ENCODE results near the gene FKBP2. TPM values are rescaled to one million over a fixed set of nuclear protein-coding genes. Genes with fewer than 3 reads are reported as not detected.

Gene FKBP2
- total and polyA plus RNA-seq, 2 of the 4 experiments (the other 2 are of a cell fraction) = 36.2 to 76.4 TPM

- ATAC-seq (ENCODE audit: low read depth) (no peak), DNase-seq (no peak)
- Histone ChIP-seq H2BK120ac (ENCODE audit: low read depth, low read length) (no peak overlapping the region), H3K27me3 (ENCODE audit: control insufficient read depth, insufficient read depth, low read length) (no peaks in the 10 kb centered on the region), H2AK5ac (ENCODE audit: low read depth, low read length) (no peak overlapping the region), H3K79me1 (ENCODE audit: low read depth in 1 of 2, low read length in 2 of 2) (peaks cover 0 to 20% of the 10 kb centered on the region in 2 experiments; a peak in 2 of 4 replicates), H2BK15ac (ENCODE audit: low read depth, low read length) (no peak overlapping the region), H2BK20ac (ENCODE audit: low read depth, low read length) (no peak overlapping the region), H3K4me3 (ENCODE audit: insufficient read depth, low read depth, low read length) (no peak overlapping the region), H3K9ac (ENCODE audit: low read depth, low read length) (no peak overlapping the region), H3K36me3 (ENCODE audit: control insufficient read depth, insufficient read depth, low read length) (peaks cover 17% of the 10 kb centered on the region), H2AK9ac (replicated peaks; ENCODE audit: low read depth, low read length, poor library complexity) (no peak overlapping the region), H3K56ac (ENCODE audit: extremely low read depth, insufficient read depth, low read length) (no peak overlapping the region), H2AFZ (replicated peaks; ENCODE audit: low read length, poor library complexity) (no peak overlapping the region), H4K5ac (ENCODE audit: low read depth, low read length) (no peak overlapping the region), H3K4me2 (ENCODE audit: low read depth, low read length) (no peak overlapping the region), H3K4ac (ENCODE audit: low read depth, low read length) (no peak overlapping the region), H3K9me1 (ENCODE audit: insufficient read depth, low read length) (no peaks in the 10 kb centered on the region; the same call in 1 of the 2 replicates), H4K20me1 (ENCODE audit: insufficient read depth, low read length) (peaks cover 4% of the 10 kb centered on the region; the same call in 1 of the 2 replicates), H3K23ac (ENCODE audit: low read depth, low read length) (no peak overlapping the region), H3K18ac (ENCODE audit: low read depth, low read length) (no peak overlapping the region), H4K91ac (ENCODE audit: insufficient read depth, low read depth, low read length) (no peak overlapping the region), H2BK5ac (ENCODE audit: low read depth, low read length, poor library complexity, severe bottlenecking) (no peak overlapping the region), H3K14ac (replicated peaks; ENCODE audit: low read depth, low read length) (no peak overlapping the region), H3K9me3 (ENCODE audit: control insufficient read depth, insufficient read depth, low read length) (no peaks in the 10 kb centered on the region), H3K4me1 (ENCODE audit: control insufficient read depth, insufficient read depth, low read length) (peaks cover 10% of the 10 kb centered on the region), H4K8ac (ENCODE audit: low read depth in 2 of 2, low read length in 2 of 2) (no peak overlapping the region), H3K27ac (ENCODE audit: insufficient read depth, low read length) (no peak overlapping the region)
- in situ Hi-C loops (cut with MboI; ENCODE audit: low sequenced_read_pairs) (no loop called here), intact Hi-C loops (cut with micrococcal nuclease) (loop anchor here (10.0 kb wide), 1 partner anchor 445 kb away; no protein-coding TSS in a partner anchor), dilution Hi-C loops (cut with HindIII; ENCODE audit: low sequenced_read_pairs, unreplicated experiment) (no loop called here)
- no peak for TF ChIP-seq MAZ (IDR thresholded peaks at IDR 0.05; ENCODE audit: borderline replicate concordance, low read depth, low read length)
- TF ChIP-seq BHLHE40 (IDR thresholded peaks at IDR 0.05; ENCODE audit: low read depth, low read length) = no peak
- TF ChIP-seq CHD1 (IDR thresholded peaks at IDR 0.05; ENCODE audit: low read depth, low read length) = no peak
- CTCF ChIA-PET = no interaction called here
- no CpG with 5 or more reads among the region's 8 CpGs for WGBS, 2 experiments (ENCODE audit: extremely low coverage in 2 of 2, insufficient read length in 1 of 2)
- POLR2A ChIA-PET (ENCODE audit: unreplicated experiment) = no interaction called here
- BruUV-seq (replicated peaks) = no TSS peak
Measured at GRCh38 chr11:64209563-64209843, 31.4 kb upstream of the FKBP2 start.
